OCI-LY3 (cell line): ENCODE data around the gene EPHA1.

ENCODE experiments used
- H2AFZ ChIP-seq: fragments of 200-600, 300-600 bp; shearing (Covaris generic); 2 replicates; pipeline ENCODE4 v1.6.0; 2014; ENCODE audit warnings: antibody characterized with exemption, low read depth, low read length
- H3K27ac ChIP-seq: fragments of 200-600, 300-600 bp; sonication (generic); 2 replicates; pipeline ENCODE4 v1.5.1; 2014; ENCODE audit warnings: mild to moderate bottlenecking, low read length, moderate library complexity, mixed read lengths
- H3K27me3 ChIP-seq: fragments of 200-600, 300-600 bp; sonication (generic); 2 replicates; pipeline ENCODE4 v1.6.1; 2014; ENCODE audit warnings: low read depth, low read length, mixed read lengths
- H3K36me3 ChIP-seq: fragments of 200-600, 300-600 bp; sonication (generic); replicated peaks from 2 replicates; pipeline ENCODE3; 2014; ENCODE audit warnings: low read depth, low read length, mixed read lengths
- H3K4me1 ChIP-seq: fragments of 300-600, 200-600 bp; sonication (generic); 2 replicates; pipeline ENCODE4 v1.6.1; 2014; ENCODE audit warnings: low read length, mixed read lengths
- H3K4me2 ChIP-seq: fragments of 200-600, 300-600 bp; sonication (generic); 2 replicates; pipeline ENCODE4 v1.6.1; 2014; ENCODE audit warnings: low read length, mixed read lengths
- H3K4me3 ChIP-seq: fragments of 300-600, 200-600 bp; sonication (generic); 2 replicates; pipeline ENCODE4 v1.5.1; 2014; ENCODE audit warnings: antibody characterized with exemption, mild to moderate bottlenecking, low read length, moderate library complexity
- H3K79me2 ChIP-seq: fragments of 300-600, 200-600 bp; shearing (Covaris generic); 2 replicates; pipeline ENCODE4 v1.6.1; 2014; ENCODE audit warnings: mild to moderate bottlenecking, low read length, mixed read lengths
- H3K9ac ChIP-seq: fragments of 300-600, 200-600 bp; shearing (Covaris generic); 2 replicates; pipeline ENCODE4 v1.6.0; 2014; ENCODE audit warnings: mild to moderate bottlenecking, low read length, moderate library complexity
- H3K9me3 ChIP-seq: fragments of 200-600, 300-600 bp; shearing (Covaris generic); 2 replicates; pipeline ENCODE4 v1.6.1; 2014; ENCODE audit warnings: low read length, mixed read lengths; ENCODE audit not compliant: insufficient read depth
- H4K20me1 ChIP-seq: fragments of 200-600, 300-600 bp; sonication (generic); 2 replicates; pipeline ENCODE4 v1.6.1; 2016; ENCODE audit warnings: low read length, mixed read lengths; ENCODE audit not compliant: insufficient read depth
- EZH2phosphoT487 ChIP-seq: fragments of 200-600 bp; shearing (Covaris generic); IDR thresholded peaks from 2 replicates; pipeline ENCODE4 v1.6.1; 2018; ENCODE audit warnings: antibody characterized with exemption, mixed run types, low read depth
- TF ChIP-seq, protein P1 (sequence below): fragments of 200-600, 300-600 bp; sonication (generic); IDR thresholded peaks from 2 replicates; pipeline ENCODE4 v1.5.1; 2014; ENCODE audit warnings: antibody characterized with exemption, low read length, low read depth

EPHA1 gene

DNA sequence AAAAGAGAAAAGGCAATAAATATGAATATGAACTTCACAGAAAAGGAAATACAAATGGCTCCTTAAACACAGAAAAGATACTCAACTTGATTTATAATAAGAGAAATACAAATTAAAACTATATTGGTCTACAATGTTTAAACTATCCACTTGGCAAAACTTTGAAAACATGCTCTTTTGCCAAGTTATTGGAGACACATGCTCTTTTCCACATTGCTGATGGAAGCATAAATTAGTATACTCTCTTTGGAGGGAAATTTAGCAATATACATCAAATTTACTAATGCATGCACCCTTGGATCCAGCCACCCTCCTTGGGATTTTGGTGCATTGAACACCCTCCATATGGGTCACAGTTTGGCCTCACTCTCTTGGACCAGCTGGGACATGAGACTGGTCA lies 42.5 kb upstream of the EPHA1 start:
- Histone ChIP-seq H3K36me3 (no peaks in the 10 kb centered on the region), H3K4me3 (no peak overlapping the region), H3K9me3 (no peaks in the 10 kb centered on the region), H3K27me3 (peaks cover 45% of the 10 kb centered on the region), H3K27ac (no peak overlapping the region), H3K9ac (no peak overlapping the region), H2AFZ (no peak overlapping the region), H3K79me2 (no peaks in the 10 kb centered on the region), H3K4me1 (no peaks in the 10 kb centered on the region), H4K20me1 (no peaks in the 10 kb centered on the region), H3K4me2 (no peak overlapping the region)
- TF ChIP-seq, protein P1, sequence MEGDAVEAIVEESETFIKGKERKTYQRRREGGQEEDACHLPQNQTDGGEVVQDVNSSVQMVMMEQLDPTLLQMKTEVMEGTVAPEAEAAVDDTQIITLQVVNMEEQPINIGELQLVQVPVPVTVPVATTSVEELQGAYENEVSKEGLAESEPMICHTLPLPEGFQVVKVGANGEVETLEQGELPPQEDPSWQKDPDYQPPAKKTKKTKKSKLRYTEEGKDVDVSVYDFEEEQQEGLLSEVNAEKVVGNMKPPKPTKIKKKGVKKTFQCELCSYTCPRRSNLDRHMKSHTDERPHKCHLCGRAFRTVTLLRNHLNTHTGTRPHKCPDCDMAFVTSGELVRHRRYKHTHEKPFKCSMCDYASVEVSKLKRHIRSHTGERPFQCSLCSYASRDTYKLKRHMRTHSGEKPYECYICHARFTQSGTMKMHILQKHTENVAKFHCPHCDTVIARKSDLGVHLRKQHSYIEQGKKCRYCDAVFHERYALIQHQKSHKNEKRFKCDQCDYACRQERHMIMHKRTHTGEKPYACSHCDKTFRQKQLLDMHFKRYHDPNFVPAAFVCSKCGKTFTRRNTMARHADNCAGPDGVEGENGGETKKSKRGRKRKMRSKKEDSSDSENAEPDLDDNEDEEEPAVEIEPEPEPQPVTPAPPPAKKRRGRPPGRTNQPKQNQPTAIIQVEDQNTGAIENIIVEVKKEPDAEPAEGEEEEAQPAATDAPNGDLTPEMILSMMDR = no peak
- no peak for TF ChIP-seq EZH2phosphoT487

DNA sequence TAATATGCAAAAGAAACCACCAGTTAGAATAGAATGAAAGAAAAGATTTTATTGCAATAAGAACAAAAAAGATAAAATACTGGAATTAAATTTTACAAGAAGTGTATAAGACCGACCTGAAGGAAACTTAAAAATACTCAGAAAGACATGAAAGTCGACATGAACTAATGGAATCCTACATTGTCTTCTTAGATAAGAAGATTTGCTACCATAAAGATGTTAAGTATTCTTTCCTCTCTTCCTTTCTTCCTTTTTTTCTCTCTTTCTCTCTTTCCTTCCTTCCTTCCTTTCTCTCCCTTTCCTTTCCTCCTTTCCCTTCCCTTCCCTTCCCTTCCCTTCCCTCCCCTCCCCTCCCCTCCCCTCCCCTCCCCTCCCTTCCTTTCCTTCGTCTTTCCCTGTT lies 41.1 kb upstream of the EPHA1 start:
- H3K4me2 ChIP-seq = no peak overlapping the region
- no peak overlapping the region for H2AFZ ChIP-seq
- no peaks in the 10 kb centered on the region for H3K9me3 ChIP-seq
- no peak overlapping the region for H3K27ac ChIP-seq
- no peaks in the 10 kb centered on the region for H3K79me2 ChIP-seq
- TF ChIP-seq EZH2phosphoT487 = no peak
- TF ChIP-seq, protein P1 = no peak
- H3K36me3 ChIP-seq = no peaks in the 10 kb centered on the region
- no peak overlapping the region for H3K9ac ChIP-seq
- no peak overlapping the region for H3K4me3 ChIP-seq
- no peaks in the 10 kb centered on the region for H3K4me1 ChIP-seq
- H3K27me3 ChIP-seq = peaks cover 58% of the 10 kb centered on the region
- H4K20me1 ChIP-seq = no peaks in the 10 kb centered on the region

DNA sequence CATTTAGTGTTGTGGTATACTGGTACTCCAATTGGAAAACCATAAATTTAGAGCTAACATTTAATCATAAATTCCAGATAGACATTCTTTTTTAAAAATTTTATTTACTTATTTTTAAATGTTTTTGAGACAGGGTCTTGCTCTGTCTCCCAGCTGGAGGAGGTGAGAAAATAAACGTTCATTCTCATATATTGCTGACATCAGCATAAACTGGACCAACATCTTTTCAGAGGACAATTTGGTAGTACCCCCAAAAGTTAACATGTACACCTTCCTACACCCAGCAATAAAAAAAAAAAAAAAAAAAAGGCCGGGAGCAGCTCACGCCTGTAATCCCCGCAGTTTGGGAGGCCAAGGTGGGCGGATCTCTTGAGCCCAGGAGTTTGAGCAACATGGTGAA lies 39.8 kb upstream of the EPHA1 start:
- Histone ChIP-seq H4K20me1 (no peaks in the 10 kb centered on the region), H3K4me3 (no peak overlapping the region), H3K79me2 (no peaks in the 10 kb centered on the region), H3K36me3 (no peaks in the 10 kb centered on the region), H3K27ac (no peak overlapping the region), H3K9me3 (no peaks in the 10 kb centered on the region), H3K27me3 (peaks cover 61% of the 10 kb centered on the region), H3K4me2 (no peak overlapping the region), H2AFZ (no peak overlapping the region), H3K9ac (no peak overlapping the region), H3K4me1 (no peaks in the 10 kb centered on the region)
- no peak for TF ChIP-seq EZH2phosphoT487
- TF ChIP-seq, protein P1 = no peak

DNA sequence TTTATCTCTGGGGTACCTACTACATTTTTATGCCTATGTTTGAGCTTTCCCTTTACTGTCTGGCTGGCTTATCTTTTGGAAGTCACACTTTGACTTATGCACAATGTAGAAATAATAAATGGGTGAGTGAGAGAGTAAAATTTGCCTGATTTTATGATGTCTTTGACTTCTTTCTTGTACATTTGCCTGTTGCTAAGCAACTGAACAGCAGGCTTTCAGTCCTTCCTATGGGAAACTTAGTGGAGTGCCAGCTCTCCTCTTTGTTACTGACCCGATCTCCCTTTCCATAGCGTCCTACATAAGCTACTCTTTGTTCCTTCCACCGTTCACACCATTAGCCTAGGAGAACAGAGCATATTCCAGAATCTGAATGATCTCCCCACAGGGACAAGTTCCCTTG lies 38.8 kb upstream of the EPHA1 start:
- Histone ChIP-seq H3K4me3 (no peak overlapping the region), H3K4me1 (no peaks in the 10 kb centered on the region), H3K9me3 (no peaks in the 10 kb centered on the region), H3K27ac (no peak overlapping the region), H3K4me2 (no peak overlapping the region), H3K9ac (no peak overlapping the region), H3K27me3 (peaks cover 54% of the 10 kb centered on the region), H2AFZ (no peak overlapping the region), H3K36me3 (no peaks in the 10 kb centered on the region), H3K79me2 (no peaks in the 10 kb centered on the region), H4K20me1 (no peaks in the 10 kb centered on the region)
- TF ChIP-seq EZH2phosphoT487 = no peak
- TF ChIP-seq, protein P1 = no peak
